Fibroblast of the aortic adventitia (primary cell): Measurements from ENCODE around the gene ATP5MG. TPM values are rescaled to one million over a fixed set of nuclear protein-coding genes. Genes with fewer than 3 reads are reported as not detected.

ENCODE experiments used
- DNase-seq: peaks from one replicate; pipeline ENCODE4 v3.0.0-alpha.2; 2010; ENCODE audit warnings: low read depth
- H3K4me3 ChIP-seq: 2 replicates; pipeline ENCODE4 v1.5.1; 2011; ENCODE audit warnings: low read depth, mild to moderate bottlenecking, control low read depth, low read length, moderate library complexity
- total RNA-seq: library from RNA; depleted of rRNA; stranded (reverse); fragments of >200 nt; gene quantifications from 2 replicates; pipeline ENCODE4 v1.2.3, GENCODE V29; 2012; ENCODE audit warnings: low replicate concordance
- TF ChIP-seq, protein P1 (sequence below): IDR thresholded peaks from 2 replicates; pipeline ENCODE4 v1.5.1; 2011; ENCODE audit warnings: mild to moderate bottlenecking, low read length, control low read depth, inconsistent platforms; ENCODE audit not compliant: insufficient read depth

The ATP5MG gene
- total RNA-seq, 1 donor: 55.2 TPM

DNA sequence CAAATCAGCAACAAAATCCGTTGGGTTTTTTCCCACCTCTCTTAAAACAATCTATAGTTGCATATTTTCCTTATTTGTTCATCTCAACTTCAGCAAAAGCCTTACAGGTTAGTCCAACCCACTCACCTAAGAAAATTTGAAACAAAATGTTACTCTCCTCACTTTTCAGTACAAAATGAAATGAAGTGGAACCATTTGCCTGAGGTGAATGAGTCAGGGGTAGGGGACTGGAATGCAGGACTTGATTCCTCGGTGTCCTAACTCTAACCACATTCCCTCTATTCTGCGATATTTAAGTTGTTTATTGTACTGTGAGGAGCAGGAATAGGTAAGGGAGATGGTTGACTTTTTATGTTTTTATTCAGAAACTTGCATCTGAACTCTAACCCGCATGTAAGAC lies 16.4 kb downstream of the ATP5MG start:
- H3K4me3 ChIP-seq: no peak overlapping the region
- DNase-seq: no peak
- TF ChIP-seq, protein P1, sequence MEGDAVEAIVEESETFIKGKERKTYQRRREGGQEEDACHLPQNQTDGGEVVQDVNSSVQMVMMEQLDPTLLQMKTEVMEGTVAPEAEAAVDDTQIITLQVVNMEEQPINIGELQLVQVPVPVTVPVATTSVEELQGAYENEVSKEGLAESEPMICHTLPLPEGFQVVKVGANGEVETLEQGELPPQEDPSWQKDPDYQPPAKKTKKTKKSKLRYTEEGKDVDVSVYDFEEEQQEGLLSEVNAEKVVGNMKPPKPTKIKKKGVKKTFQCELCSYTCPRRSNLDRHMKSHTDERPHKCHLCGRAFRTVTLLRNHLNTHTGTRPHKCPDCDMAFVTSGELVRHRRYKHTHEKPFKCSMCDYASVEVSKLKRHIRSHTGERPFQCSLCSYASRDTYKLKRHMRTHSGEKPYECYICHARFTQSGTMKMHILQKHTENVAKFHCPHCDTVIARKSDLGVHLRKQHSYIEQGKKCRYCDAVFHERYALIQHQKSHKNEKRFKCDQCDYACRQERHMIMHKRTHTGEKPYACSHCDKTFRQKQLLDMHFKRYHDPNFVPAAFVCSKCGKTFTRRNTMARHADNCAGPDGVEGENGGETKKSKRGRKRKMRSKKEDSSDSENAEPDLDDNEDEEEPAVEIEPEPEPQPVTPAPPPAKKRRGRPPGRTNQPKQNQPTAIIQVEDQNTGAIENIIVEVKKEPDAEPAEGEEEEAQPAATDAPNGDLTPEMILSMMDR: no peak

DNA sequence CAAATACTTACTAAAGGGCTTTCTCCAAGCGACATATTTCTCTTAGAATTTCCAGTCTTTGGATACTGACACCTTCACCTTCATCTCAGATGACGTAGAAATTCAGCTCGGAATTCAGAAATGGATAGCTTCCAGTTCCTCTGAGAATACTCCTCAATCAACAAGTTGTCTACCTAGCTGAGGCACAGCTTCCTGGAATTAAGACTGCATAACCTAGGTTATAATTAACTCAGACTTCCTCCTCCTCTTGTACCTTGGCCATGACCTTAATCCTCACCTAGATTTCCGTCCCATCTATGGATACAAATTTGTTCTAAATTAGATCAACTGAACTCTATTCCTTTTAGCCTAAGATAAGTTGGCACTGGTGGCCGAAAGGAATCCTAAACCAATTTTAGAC lies 17.4 kb downstream of the ATP5MG start:
- TF ChIP-seq, protein P1: no peak
- no peak for DNase-seq

DNA sequence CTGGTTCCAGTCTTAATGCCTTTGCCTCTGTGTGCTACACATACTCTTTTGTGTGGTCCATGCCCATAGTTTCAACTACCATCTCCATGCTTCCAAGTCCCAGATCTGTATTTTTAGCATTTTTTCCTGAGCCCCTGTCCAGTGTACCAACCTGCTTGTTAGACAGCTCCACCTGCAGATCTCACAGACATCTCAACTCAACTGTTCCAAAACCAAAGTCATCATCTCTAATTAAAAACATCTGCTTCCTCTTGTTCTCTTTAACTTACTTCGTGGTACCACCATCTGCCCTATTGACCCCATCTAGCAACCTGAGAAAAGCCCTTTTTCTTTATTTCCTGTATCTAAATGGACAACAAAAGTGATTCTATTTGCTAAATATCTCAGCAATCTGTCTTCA lies 26.3 kb downstream of the ATP5MG start:
- DNase-seq: no peak
- H3K4me3 ChIP-seq: no peak overlapping the region

More for the DNA sequence above, 17.4 kb downstream of the ATP5MG start:
- no peak overlapping the region for H3K4me3 ChIP-seq

DNA sequence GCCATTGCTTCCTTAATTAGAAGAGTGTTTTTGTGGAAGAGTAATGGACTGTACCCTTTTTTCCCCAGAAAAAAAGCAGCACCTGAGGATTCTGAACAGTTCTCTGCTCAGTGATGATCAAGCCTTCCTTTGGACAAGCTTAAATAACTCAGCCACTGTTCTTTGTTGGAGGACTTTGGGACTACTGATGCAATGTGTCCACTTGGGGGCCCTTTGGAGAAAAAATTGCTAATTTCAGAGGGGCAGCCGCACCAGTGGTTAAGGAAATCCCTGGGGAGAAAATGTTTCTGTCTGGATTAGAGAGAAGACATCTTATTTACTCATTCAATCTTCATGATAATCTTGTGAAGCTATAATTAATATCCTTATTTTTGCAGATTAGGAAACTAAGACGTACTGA lies 29.6 kb downstream of the ATP5MG start:
- no peak overlapping the region for H3K4me3 ChIP-seq
- DNase-seq: no peak
- TF ChIP-seq, protein P1: no peak

More for the DNA sequence above, 26.3 kb downstream of the ATP5MG start:
- TF ChIP-seq, protein P1: no peak

DNA sequence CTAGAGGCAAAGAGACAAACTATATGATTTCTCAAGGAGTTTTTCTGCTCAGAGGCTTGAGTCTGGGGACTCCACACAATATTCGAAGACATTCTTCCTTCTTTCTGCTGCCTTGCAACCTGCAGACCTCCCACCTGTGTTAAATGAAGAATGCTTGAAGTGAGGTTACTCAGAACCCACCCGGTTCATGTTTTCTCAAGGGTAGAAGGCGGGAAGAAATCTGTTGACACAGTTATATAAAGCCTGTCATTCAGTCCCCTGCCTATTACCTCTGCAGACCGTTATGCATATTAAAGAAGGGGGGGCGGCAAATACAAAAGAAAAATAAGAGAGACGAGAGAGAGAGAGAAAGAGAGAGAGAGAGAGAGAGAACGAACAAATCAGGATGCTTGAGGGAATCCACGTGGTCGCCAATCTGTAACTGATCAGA lies 32.7 kb downstream of the ATP5MG start:
- TF ChIP-seq, protein P1: no peak
- peak; percentile 55 for DNase-seq
- peak overlapping the region; percentile 71 for H3K4me3 ChIP-seq

DNA sequence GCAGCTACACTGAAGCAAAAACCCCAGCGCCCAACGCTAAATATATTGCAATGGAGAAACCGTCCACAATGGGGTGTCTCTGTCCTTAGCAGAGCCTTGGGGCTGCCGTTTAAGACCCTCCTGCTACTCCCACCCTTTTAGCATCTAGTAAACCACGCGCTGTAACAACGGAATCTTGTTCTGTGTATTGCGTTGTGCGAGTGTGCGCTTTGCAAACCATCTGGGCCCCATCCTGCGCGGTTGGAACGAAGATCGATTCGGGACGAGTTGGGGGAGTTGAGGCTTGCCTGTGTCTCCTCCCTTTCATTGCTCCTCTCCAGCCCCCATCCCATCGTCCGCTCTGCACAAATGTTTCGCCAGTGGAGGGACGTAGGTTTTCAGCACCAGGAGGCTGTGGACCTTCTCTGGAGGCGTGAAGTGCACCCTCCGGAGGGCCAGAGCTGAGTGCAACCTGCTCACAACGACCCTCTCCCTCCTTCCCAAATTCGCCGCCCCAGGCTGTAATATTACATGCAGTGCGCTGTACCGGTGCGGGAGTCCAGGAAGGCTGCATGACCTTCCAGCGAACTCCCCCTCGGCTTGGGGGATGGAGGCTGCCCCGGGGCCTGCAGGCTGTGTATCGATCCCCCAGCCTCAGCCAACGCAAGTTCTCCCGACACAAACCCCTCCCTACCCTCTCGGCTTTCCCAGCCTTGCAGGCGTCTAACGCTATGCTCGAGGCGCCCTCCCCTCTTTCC lies 33.3 kb downstream of the ATP5MG start:
- peak; percentile 34 for DNase-seq
- TF ChIP-seq, protein P1: no peak
- H3K4me3 ChIP-seq: peak overlapping the region; percentile 71
